Neuronal stem cell (in vitro differentiated cells): ENCODE results near the gene PRRC2B.
"Not testable (repeated sequence)": the region's sequence is repeated elsewhere in the genome, so short reads cannot be mapped to it uniquely, and the experiment has no call there.

Experiments
- DNase-seq: peaks from one replicate; pipeline ENCODE4 v3.0.0-alpha.2; 2013; ENCODE audit warnings: low spot score
- H2AFZ ChIP-seq: one replicate; pipeline ENCODE4 v1.6.1; 2013; ENCODE audit warnings: mild to moderate bottlenecking, low read length, inconsistent platforms
- H2AK5ac ChIP-seq: 2 replicates; pipeline ENCODE4 v1.6.1; 2013; ENCODE audit warnings: low read depth, mild to moderate bottlenecking, inconsistent platforms, low read length, moderate library complexity, mixed read lengths
- H2BK120ac ChIP-seq: 2 replicates; pipeline ENCODE4 v1.6.1; 2013; ENCODE audit warnings: low read depth, mild to moderate bottlenecking, inconsistent platforms, low read length, moderate library complexity, mixed read lengths
- H2BK12ac ChIP-seq: one replicate; pipeline ENCODE4 v1.6.1; 2013; ENCODE audit warnings: low read length, inconsistent platforms
- H2BK15ac ChIP-seq: 2 replicates; pipeline ENCODE4 v1.6.1; 2013; ENCODE audit warnings: mild to moderate bottlenecking, low read length, inconsistent platforms, mixed read lengths
- H2BK5ac ChIP-seq: one replicate; pipeline ENCODE4 v1.6.1; 2013; ENCODE audit warnings: inconsistent platforms, mild to moderate bottlenecking, low read length, moderate library complexity
- H3K14ac ChIP-seq: one replicate; pipeline ENCODE4 v1.6.1; 2013; ENCODE audit warnings: low read length, inconsistent platforms
- H3K18ac ChIP-seq: 2 replicates; pipeline ENCODE4 v1.6.1; 2013; ENCODE audit warnings: low read length, inconsistent platforms
- H3K23ac ChIP-seq: 2 replicates; pipeline ENCODE4 v1.6.1; 2013; ENCODE audit warnings: low read depth, mild to moderate bottlenecking, mixed read lengths, low read length, inconsistent platforms; ENCODE audit not compliant: poor library complexity
- H3K27ac ChIP-seq: replicated peaks from 3 replicates; pipeline ENCODE4 v1.5.1; 2013; ENCODE audit warnings: low read length, inconsistent platforms
- H3K27me3 ChIP-seq, 3 experiments: 2 replicates each; pipeline ENCODE4 v1.6.1; 2013; ENCODE audit warnings: low read length in 3 of 3, mild to moderate bottlenecking in 2 of 3, inconsistent platforms in 1 of 3, low read depth in 1 of 3, mixed read lengths in 1 of 3, moderate library complexity in 1 of 3; ENCODE audit not compliant: control insufficient read depth in 3 of 3, insufficient read depth in 3 of 3
- H3K36me3 ChIP-seq, 2 donors: replicated peaks in 1 of 2; 2 replicates each; pipeline ENCODE4 v1.6.1; 2013; ENCODE audit warnings: low read length in 2 of 2; ENCODE audit not compliant: control insufficient read depth in 2 of 2, insufficient read depth in 2 of 2
- H3K4ac ChIP-seq: 2 replicates; pipeline ENCODE4 v1.6.1; 2013; ENCODE audit warnings: inconsistent platforms, mild to moderate bottlenecking, low read length, moderate library complexity
- H3K4me1 ChIP-seq, 2 donors: 1 replicate in 1 of 2; 2 replicates in 1 of 2; pipeline ENCODE4 v1.6.1; 2013; ENCODE audit warnings: low read length in 2 of 2, low read depth in 1 of 2; ENCODE audit not compliant: control insufficient read depth in 2 of 2, insufficient read depth in 1 of 2
- H3K4me2 ChIP-seq: one replicate; pipeline ENCODE4 v1.6.1; 2013; ENCODE audit warnings: mild to moderate bottlenecking, low read length, inconsistent platforms; ENCODE audit not compliant: insufficient read depth, poor library complexity, severe bottlenecking
- H3K4me3 ChIP-seq, 2 donors: 2 replicates each; pipeline ENCODE4 v1.5.1; 2013; ENCODE audit warnings: low read length in 2 of 2, mild to moderate bottlenecking in 2 of 2, inconsistent platforms in 1 of 2, moderate library complexity in 1 of 2
- H3K79me1 ChIP-seq: one replicate; pipeline ENCODE4 v1.6.1; 2013; ENCODE audit warnings: low read depth, mild to moderate bottlenecking, inconsistent platforms, low read length, moderate library complexity
- H3K9ac ChIP-seq: one replicate; pipeline ENCODE4 v1.6.1; 2013; ENCODE audit warnings: mild to moderate bottlenecking, low read depth, low read length, inconsistent platforms; ENCODE audit not compliant: poor library complexity
- H3K9me3 ChIP-seq, 2 donors: replicated peaks in 1 of 2; 2 replicates each; pipeline versions ENCODE3 to v1.6.1; 2013; ENCODE audit warnings: low read length in 2 of 2, mild to moderate bottlenecking in 2 of 2, inconsistent platforms in 1 of 2, low read depth in 1 of 2, mixed read lengths in 1 of 2, moderate library complexity in 1 of 2; ENCODE audit not compliant: control insufficient read depth in 2 of 2, insufficient read depth in 1 of 2
- H4K8ac ChIP-seq: one replicate; pipeline ENCODE4 v1.6.1; 2013; ENCODE audit warnings: low read depth, mild to moderate bottlenecking, inconsistent platforms, low read length, moderate library complexity
- H4K91ac ChIP-seq: one replicate; pipeline ENCODE4 v1.6.1; 2013; ENCODE audit warnings: low read length, low read depth, mild to moderate bottlenecking, inconsistent platforms; ENCODE audit not compliant: poor library complexity
- WGBS, 2 donors: extraction: QIAGEN DNeasy Blood & Tissue Kit; methylation state at CpG; one replicate each; pipeline ENCODE4 v1.1.7; 2013; ENCODE audit warnings: missing lambda C conversion rate in 2 of 2, mixed read lengths in 1 of 2; ENCODE audit not compliant: insufficient read length in 2 of 2, insufficient replicate concordance in 1 of 2; ENCODE audit errors: extremely low coverage in 2 of 2; 5-methylcytosine and 5-hydroxymethylcytosine counted together
- small RNA-seq: library from polyadenylated mRNA; stranded (forward); fragments of <200 nt; extraction: miRNeasy Mini kit (QIAGEN cat#:217004); gene quantifications from one replicate; pipeline ENCODE3, GENCODE V24; 2013; ENCODE audit not compliant: insufficient read depth

Gene PRRC2B

GRCh38 chr9:131549186-131549585, 155.3 kb downstream of the PRRC2B start:
- H2BK120ac ChIP-seq, H3K23ac ChIP-seq, H2AFZ ChIP-seq, H3K36me3 ChIP-seq, H3K27ac ChIP-seq, H2BK5ac ChIP-seq, DNase-seq, H2BK12ac ChIP-seq, H3K18ac ChIP-seq, H3K14ac ChIP-seq, H2AK5ac ChIP-seq, H3K4me1 ChIP-seq, H4K91ac ChIP-seq, H3K79me1 ChIP-seq, H3K4me3 ChIP-seq, H4K8ac ChIP-seq, H3K4me2 ChIP-seq, H2BK15ac ChIP-seq, H3K4ac ChIP-seq, H3K9ac ChIP-seq: not testable (repeated sequence)
- Histone ChIP-seq H3K9me3 (peaks cover 8 to 13% of the 10 kb centered on the region in 2 donors), H3K27me3 (peaks cover 0 to 28% (median 21%) of the 10 kb centered on the region in 3 experiments)
- WGBS, 2 donors: no CpG with 5 or more reads among the region's 10 CpGs

Small RNAs within 50 kb of the gene (small RNA-seq; reads per million reads assigned to genes)
- gene SNORD62A (4.3 reads per million, percentile 11 among the genes with 10 or more reads in this experiment), gene SNORD62B (7.1 reads per million, percentile 39 among the genes with 10 or more reads in this experiment)
